Spleen (tissue), 7 donors: ENCODE data around the gene GJA5.

ENCODE experiments used
- POLR2A ChIP-seq, 3 donors: fragments of 450-650 bp; IDR thresholded peaks; one replicate each; pipeline ENCODE4 v1.5.1; 2017; ENCODE audit warnings: antibody characterized with exemption in 3 of 3, mild to moderate bottlenecking in 1 of 3
- POLR2AphosphoS5 ChIP-seq, 3 donors: sonication (generic); formaldehyde crosslinking; IDR thresholded peaks; one replicate each; pipeline ENCODE4 v1.5.1; 2017; ENCODE audit warnings: antibody characterized with exemption in 3 of 3
- TF ChIP-seq, protein P1 (sequence below), 11 experiments: fragments of 200-600 bp in 7 of 11; fragments of 450-650 bp in 4 of 11; sonication (generic) in 4 of 11; IDR thresholded peaks in 8 of 11; conservative IDR thresholded peaks in 3 of 11; 1 replicate in 7 of 11; 2 replicates in 4 of 11; pipeline versions ENCODE4 v1.4.0 to v1.8.0; 2016 to 2021; ENCODE audit warnings: antibody characterized with exemption in 11 of 11, inconsistent platforms in 4 of 11, mild to moderate bottlenecking in 1 of 11
- donor health status: DM: no; HTN: no; CAD: no; lungs with moderate emphysema.
- donor health status: DM: no; HTN: no; CAD: no.
- donor health status: DM: no; HTN: no; CAD: no.

- TF ChIP-seq POLR2A (IDR thresholded peaks at IDR 0.05) (no peak), POLR2AphosphoS5 (IDR thresholded peaks at IDR 0.05) (no peak)
- TF ChIP-seq, protein P1, sequence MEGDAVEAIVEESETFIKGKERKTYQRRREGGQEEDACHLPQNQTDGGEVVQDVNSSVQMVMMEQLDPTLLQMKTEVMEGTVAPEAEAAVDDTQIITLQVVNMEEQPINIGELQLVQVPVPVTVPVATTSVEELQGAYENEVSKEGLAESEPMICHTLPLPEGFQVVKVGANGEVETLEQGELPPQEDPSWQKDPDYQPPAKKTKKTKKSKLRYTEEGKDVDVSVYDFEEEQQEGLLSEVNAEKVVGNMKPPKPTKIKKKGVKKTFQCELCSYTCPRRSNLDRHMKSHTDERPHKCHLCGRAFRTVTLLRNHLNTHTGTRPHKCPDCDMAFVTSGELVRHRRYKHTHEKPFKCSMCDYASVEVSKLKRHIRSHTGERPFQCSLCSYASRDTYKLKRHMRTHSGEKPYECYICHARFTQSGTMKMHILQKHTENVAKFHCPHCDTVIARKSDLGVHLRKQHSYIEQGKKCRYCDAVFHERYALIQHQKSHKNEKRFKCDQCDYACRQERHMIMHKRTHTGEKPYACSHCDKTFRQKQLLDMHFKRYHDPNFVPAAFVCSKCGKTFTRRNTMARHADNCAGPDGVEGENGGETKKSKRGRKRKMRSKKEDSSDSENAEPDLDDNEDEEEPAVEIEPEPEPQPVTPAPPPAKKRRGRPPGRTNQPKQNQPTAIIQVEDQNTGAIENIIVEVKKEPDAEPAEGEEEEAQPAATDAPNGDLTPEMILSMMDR (IDR thresholded peaks at IDR 0.05 in 8 of 11, conservative IDR thresholded peaks at IDR 0.05 in 3 of 11) = no peak
Measured at GRCh38 chr1:147753081-147753480, 7.3 kb downstream of the GJA5 start.
